Peyer's patch (tissue), 4 donors: ENCODE data around the gene DNMT3A.

Source experiments
- POLR2A ChIP-seq, 2 donors: fragments of 450-650 bp; IDR thresholded peaks; one replicate each; pipeline ENCODE4 v1.5.1; 2017; ENCODE audit warnings: antibody characterized with exemption in 2 of 2, mild to moderate bottlenecking in 2 of 2, moderate library complexity in 2 of 2
- TF ChIP-seq, protein P1 (sequence below), 6 experiments: fragments of 450-650 bp in 4 of 6; fragments of 200-600 bp in 2 of 6; sonication (generic) in 1 of 6; IDR thresholded peaks; one replicate each; pipeline ENCODE4 v1.5.1; 2017 to 2019; ENCODE audit warnings: antibody characterized with exemption in 6 of 6, mild to moderate bottlenecking in 3 of 6, moderate library complexity in 1 of 6

DNA sequence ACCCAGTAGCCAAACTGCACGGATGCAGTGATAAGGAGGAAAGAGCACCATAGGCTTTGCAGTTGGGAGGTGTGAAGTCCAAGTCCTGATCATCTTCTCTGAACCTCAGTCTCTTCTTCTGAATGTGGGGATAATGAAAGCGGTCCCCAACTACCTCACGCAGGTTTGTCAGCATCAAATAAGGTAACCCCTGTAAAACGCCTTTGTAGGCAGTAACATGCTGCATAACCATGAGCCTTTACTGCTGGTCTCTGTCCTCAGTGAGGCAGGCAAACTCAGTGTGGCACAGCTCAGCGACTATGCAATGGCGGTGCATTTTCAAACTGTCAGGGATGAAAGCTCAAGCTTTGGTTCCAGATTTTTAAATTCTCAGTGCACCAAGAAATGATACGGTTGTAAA is 46.1 kb downstream of the DNMT3A start:
- TF ChIP-seq, protein P1, sequence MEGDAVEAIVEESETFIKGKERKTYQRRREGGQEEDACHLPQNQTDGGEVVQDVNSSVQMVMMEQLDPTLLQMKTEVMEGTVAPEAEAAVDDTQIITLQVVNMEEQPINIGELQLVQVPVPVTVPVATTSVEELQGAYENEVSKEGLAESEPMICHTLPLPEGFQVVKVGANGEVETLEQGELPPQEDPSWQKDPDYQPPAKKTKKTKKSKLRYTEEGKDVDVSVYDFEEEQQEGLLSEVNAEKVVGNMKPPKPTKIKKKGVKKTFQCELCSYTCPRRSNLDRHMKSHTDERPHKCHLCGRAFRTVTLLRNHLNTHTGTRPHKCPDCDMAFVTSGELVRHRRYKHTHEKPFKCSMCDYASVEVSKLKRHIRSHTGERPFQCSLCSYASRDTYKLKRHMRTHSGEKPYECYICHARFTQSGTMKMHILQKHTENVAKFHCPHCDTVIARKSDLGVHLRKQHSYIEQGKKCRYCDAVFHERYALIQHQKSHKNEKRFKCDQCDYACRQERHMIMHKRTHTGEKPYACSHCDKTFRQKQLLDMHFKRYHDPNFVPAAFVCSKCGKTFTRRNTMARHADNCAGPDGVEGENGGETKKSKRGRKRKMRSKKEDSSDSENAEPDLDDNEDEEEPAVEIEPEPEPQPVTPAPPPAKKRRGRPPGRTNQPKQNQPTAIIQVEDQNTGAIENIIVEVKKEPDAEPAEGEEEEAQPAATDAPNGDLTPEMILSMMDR (IDR thresholded peaks at IDR 0.05): no peak
- TF ChIP-seq POLR2A (IDR thresholded peaks at IDR 0.05): no peak
